ENCODE results near the gene IRF5.

The IRF5 gene

GRCh38 chr7:128997181-128997580, 59.5 kb downstream of the IRF5 start:
- no peak overlapping the region for H3K4me3 ChIP-seq (replicated peaks; ENCODE audit: low read depth, low read length)
- no peak for TF ChIP-seq CTCF (IDR thresholded peaks at IDR 0.05; ENCODE audit: low read length, missing control alignments)
- no peak for DNase-seq (ENCODE audit: low read depth)

All from fibroblast of pulmonary artery (primary cell).